T follicular helper cell (primary cell): ENCODE data around the gene CLK2.

Source experiments
- DNase-seq: peaks from one replicate; pipeline ENCODE4 v3.0.0-alpha.2; 2020; ENCODE audit warnings: low read depth
- total RNA-seq, 2 experiments: gene quantifications; one replicate each; lab custom pipeline; 2026; lab: John Stamatoyannopoulos, UW

The CLK2 gene
- 72.5 to 101 reads per million in 2 experiments for total RNA-seq

- peak; percentile 91 for DNase-seq
Observed at GRCh38 chr1:155273343-155274245, at the start of gene CLK2. Gene CLK2 (minus strand): TSS chr1:155273504. CDS start chr1:155270977, 2,527 bp downstream.

- DNase-seq, result no peak
Observed at GRCh38 chr1:155322571-155322952, 49.3 kb upstream of the CLK2 start.

GRCh38 chr1:155321639-155322503 is 48.6 kb upstream of the CLK2 start:
- DNase-seq, result no peak

GRCh38 chr1:155320661-155321617 is 47.6 kb upstream of the CLK2 start, which contains the start of gene RUSC1:
Gene RUSC1 (plus strand): TSS chr1:155320894. CDS start chr1:155321774, 880 bp downstream.
- peak; percentile 58 for DNase-seq

- no peak for DNase-seq
Observed at GRCh38 chr1:155320252-155320651, 46.9 kb upstream of the CLK2 start.

DNA sequence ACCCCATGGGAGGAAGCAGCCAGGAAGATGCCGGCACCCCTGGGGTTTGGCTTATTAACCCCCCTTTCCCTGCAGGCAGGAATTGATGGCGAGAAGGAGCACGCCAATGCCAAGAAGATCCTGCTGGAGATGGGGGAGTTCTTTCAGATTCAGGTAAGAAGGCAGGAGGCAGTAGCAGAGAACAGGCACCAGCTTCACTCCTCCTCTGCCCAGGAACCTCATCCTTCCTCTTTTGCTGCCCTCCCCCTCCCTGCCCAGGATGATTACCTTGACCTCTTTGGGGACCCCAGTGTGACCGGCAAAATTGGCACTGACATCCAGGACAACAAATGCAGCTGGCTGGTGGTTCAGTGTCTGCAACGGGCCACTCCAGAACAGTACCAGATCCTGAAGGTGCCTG is 46.2 kb upstream of the CLK2 start:
- no peak for DNase-seq

DNA sequence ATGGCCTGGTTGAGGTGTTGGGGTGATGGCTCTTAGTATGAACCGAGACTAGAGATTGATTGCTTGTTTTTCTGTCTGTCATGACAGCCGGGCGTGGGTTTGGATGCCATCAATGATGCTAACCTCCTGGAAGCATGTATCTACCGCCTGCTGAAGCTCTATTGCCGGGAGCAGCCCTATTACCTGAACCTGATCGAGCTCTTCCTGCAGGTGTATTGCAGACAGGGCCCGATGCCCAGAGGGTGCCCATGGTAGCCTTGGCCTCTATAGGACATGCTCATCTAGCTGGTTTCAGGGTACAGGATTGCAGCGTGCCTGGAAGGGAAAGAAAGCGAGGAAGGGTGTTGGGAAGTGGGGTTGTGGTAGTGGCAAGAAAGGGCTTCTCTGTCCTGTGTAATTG is 44.8 kb upstream of the CLK2 start:
- DNase-seq, result no peak

DNA sequence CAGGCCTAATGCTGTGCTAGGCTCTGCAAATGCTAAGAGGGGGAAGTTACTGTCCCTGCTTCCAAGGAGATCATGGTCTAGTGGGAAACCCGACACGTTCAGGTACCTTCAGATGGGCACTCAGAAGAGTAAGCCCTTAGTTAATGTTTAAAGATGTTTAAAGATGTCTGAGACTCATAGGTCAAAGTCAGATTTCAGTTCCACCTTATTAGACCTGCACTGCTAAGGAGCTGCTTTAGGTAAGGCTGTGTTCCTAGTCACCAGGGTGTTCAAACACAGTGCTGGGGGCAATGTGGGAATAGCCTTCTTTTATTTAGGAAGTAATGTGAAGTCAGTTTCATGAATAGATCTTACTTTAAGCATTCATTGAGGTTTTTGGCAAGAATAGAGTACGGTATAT is 43.6 kb upstream of the CLK2 start:
- no peak for DNase-seq

DNA sequence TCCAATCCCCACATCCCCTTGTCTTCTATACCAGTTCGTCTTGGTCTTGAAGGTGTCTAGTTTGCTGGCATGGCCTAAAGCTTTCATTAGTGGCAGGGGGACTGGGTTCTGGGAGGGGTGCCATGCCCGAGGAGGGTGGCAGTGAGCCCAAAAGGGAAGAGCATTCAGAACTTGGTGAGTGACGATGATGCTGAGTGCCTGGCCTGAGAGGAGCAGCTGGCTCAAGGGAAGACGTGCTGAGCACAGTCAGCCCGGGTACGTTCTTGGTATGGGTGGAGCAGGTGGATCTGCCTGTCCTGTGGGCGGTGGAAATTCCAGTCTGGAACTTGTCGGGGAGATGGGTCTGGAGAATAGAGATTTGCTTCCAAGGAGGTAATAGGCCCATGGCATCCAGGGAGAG is 40.0 kb upstream of the CLK2 start:
- no peak for DNase-seq

DNA sequence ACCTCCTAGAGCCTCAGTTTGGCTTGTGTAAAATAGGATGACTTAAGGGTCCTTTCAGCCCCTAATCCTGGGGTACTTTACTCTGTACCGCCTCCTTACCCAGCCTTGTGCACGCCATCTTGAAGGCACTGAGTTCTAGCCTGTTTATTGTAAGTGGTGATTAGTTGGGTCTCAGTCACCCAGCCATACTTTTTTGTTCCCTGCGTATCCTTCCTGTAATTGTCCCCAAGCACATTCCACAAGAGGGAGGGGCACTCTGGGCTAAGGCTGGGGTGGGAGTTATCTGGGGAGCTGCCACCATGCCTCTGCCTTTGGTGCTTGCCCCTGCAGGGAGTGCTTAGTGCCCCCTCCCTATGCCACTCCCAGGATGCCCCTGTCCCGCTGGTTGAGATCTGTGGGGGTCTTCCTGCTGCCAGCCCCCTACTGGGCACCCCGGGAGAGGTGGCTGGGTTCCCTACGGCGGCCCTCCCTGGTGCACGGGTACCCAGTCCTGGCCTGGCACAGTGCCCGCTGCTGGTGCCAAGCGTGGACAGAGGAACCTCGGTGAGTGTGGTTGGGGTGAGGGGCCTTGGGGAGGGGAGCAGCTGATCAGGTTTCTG is 36.2 kb upstream of the CLK2 start:
- no peak for DNase-seq

- peak; percentile 95 for DNase-seq
Observed at GRCh38 chr1:155308493-155309422, 35.5 kb upstream of the CLK2 start, which contains the start of gene FDPS. Gene FDPS (plus strand): TSS chr1:155308866. CDS start chr1:155309790, 924 bp downstream.

DNA sequence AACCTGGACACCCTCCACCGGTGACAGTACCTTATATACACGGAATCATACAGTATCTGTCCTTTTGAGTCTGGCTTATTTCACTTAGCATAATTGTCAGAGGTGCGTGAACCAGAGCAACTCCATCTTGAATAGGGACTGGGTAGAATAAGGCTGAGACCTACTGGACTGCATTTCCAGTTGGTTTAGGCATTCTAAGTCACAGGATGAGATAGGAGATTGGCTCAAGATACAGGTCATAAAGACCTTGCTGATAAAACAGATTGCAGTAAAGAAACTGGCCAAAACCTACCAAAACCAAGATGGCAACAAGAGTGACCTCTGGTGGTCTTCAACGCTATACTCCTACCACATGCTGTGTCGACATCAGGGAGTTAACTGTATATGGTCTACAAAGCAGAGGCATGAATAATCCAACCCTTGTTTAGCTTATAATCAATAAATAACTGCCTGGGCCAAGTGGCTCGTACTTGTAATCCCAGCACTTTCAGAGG is 34.0 kb upstream of the CLK2 start:
- no peak for DNase-seq

DNA sequence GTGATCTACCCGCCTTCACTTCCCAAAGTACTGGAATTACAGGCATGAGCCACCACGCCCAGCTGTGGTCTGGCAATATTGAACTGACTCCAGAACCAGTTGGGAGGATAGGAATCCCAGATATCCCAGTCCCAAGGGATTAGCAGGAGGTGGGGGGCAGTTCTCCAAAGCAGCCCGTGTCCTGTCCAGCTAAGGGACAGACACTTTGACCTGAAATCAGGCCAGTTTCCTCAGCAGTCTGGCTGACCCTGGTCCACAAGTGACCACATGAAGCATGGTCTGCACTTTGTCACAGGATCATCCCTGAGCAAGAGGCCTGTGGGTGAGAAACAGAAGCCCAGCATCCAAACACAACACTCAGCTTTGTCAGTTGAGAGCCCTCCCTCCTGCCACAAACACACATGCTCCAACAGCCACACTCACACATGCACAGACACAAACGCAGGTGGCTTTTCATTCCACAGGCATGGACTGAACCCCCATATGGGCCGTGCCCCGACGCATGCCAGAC is 32.6 kb upstream of the CLK2 start:
- no peak for DNase-seq

DNA sequence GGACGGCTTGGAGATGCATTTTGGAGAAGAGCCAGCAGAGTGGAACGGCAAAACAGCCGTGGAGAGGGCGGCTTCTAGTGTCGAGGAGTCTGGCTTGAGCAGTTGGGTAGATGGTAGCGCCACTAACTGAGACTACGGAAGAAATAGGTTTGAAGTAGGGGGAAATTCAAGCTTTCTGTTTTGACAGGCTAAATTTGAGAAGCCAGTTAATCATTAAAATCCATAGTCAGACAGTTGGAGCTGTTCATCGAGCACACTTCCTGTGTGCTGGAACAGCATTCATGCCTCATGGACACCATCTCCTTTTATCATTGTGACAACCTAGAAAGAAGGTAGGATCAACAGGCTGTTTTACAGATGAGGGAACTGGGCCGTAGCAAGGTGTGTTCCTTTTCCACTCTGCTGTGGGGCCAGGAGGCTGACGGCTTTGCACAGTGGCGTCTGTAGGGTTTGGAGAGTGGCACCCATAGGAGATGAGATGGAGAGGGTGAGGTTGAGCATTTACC is 31.3 kb upstream of the CLK2 start:
- no peak for DNase-seq

- no peak for DNase-seq
Observed at GRCh38 chr1:155301342-155301841, 28.1 kb upstream of the CLK2 start, which contains the start of gene PKLR. Gene PKLR (minus strand): TSS chr1:155301438. CDS start chr1:155301395, 43 bp downstream.

DNA sequence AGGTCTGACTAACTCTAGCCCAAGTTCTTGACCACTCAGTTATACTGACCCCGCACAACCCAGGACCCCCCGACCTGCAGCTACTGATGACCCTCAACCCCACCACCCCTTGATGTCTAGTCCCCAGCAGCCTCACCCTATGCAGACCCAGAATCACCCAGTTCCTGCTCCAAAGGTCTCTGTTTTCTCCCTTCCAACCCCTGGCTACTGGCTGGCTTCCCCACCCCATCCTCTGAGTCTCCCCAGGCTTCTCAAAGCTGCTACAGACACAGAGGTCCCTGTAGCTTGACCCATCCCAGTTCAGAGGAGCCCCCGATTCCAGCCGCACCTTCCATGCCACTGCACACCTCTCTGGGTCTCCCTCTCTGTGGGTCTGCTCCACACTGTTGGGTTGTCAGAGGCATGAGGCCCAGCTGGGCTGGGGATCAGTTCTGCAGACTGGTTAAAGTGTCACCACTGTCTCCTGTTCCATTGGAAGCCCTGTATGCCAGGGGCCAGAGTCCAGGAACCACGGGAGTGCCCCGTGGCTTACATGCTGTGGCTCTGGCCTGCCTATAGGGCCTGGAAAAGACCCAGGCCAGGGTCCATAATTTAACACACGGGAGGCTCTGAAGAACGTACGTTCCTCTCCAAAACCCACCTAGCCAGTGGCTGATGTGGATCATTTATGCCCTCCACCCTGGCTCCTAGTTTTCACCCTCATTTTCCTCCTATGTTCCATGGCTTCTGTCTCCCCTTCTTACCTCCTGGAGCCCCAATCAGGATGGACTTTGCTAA is 27.4 kb upstream of the CLK2 start:
- DNase-seq, result no peak

GRCh38 chr1:155300024-155300423 is 26.7 kb upstream of the CLK2 start:
- no peak for DNase-seq

DNA sequence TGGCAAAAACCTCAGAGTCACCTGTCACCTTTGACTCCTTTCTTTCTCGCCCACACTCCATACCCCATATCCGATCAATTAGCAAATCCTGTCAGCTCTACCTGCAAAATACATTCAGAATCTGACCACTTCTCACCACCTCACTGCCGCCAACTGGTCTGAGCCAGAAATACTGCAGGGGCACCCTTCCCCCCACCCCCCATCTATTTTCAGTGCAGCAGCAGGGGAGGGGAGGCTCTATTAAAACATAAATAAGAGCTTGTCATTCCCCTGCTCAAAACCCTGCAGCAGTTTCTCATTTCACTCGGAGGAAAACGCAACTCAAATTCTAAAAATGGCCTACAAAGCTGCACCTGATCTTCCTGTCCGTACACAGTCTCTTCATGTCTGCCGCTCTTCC is 24.1 kb upstream of the CLK2 start:
- no peak for DNase-seq
